ENCODE results near the gene CELF4.

DNA sequence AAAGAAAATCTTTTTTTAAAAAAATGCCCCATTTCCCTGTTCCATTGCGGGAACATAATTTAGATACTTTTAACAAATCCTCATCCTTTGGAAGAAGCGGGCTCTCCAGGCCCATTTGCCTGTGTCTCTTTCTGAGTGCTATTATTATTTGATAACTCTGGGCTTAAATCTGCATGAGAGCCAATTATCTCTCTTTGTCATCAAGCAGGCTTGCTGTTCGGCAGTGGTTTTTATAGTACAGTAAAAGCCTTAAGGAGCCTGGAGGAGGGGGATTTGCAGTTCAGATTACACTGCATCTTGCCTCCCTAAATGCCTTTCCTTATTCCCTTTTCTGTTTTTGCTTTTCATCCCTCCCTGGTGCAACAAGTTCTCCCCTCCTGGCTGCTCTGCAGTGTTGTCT lies 50.6 kb downstream of the CELF4 start:
- TF ChIP-seq, protein P1, sequence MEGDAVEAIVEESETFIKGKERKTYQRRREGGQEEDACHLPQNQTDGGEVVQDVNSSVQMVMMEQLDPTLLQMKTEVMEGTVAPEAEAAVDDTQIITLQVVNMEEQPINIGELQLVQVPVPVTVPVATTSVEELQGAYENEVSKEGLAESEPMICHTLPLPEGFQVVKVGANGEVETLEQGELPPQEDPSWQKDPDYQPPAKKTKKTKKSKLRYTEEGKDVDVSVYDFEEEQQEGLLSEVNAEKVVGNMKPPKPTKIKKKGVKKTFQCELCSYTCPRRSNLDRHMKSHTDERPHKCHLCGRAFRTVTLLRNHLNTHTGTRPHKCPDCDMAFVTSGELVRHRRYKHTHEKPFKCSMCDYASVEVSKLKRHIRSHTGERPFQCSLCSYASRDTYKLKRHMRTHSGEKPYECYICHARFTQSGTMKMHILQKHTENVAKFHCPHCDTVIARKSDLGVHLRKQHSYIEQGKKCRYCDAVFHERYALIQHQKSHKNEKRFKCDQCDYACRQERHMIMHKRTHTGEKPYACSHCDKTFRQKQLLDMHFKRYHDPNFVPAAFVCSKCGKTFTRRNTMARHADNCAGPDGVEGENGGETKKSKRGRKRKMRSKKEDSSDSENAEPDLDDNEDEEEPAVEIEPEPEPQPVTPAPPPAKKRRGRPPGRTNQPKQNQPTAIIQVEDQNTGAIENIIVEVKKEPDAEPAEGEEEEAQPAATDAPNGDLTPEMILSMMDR (IDR thresholded peaks at IDR 0.05): no peak
- no peak for TF ChIP-seq POLR2A (IDR thresholded peaks at IDR 0.05)
